HAP-1 (cell line): ENCODE results near the gene ADO.
A peak's percentile ranks its signal among the peaks of the same experiment; 100 is the strongest.

ENCODE experiments used
- DNase-seq, 2 experiments: peaks; one replicate each; pipeline ENCODE4 v3.0.0-alpha.2; 2016 to 2020; ENCODE audit warnings: low spot score in 2 of 2
- H3K27me3 ChIP-seq: fragments of 250-450 bp; sonication (Bioruptor Pico); 2 replicates; pipeline ENCODE4 v1.5.1; 2020; ENCODE audit warnings: low read depth, mild to moderate bottlenecking, moderate library complexity
- H3K36me3 ChIP-seq: fragments of 250-450 bp; sonication (Bioruptor Pico); replicated peaks from 2 replicates; pipeline ENCODE4 v1.5.1; 2020; ENCODE audit warnings: mild to moderate bottlenecking
- H3K4me1 ChIP-seq: fragments of 250-450 bp; sonication (Bioruptor Pico); 2 replicates; pipeline ENCODE4 v1.5.1; 2020; ENCODE audit warnings: mild to moderate bottlenecking
- H3K4me3 ChIP-seq: fragments of 250-450 bp; sonication (Bioruptor Pico); 2 replicates; pipeline ENCODE4 v1.5.1; 2020; ENCODE audit warnings: mild to moderate bottlenecking, moderate library complexity
- H3K9me3 ChIP-seq: fragments of 250-450 bp; sonication (Bioruptor Pico); 2 replicates; pipeline ENCODE4 v1.5.1; 2020; ENCODE audit warnings: mild to moderate bottlenecking, moderate library complexity
- in situ Hi-C: fragments of 300-500 bp; cut with MboI; formaldehyde crosslinking; loops from 3 replicates; pipeline ENCODE4 v1.14.3; 2020; ENCODE audit warnings: low sequenced_read_pairs, inconsistent platforms, mixed read lengths

The ADO gene

DNA sequence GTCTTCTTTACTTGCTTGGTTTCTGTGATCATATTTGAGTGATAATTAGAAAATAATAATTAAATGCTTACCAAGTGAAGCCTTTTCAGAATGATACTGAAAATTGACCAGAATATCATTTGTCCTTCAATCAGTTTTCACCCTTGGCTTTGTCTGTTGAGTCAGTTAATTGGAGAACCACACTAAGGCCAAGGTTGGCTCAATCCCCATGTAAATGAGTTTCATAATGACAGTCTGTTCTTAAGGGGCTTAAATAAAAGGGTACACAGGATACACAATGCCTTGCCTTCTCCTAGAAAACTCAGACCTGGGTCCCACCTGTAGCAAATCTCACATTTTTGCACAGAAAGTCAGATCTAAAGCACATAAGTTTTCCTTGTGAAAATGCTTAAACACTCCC, 42.9 kb downstream of the ADO start:
- Histone ChIP-seq H3K27me3 (no peaks in the 10 kb centered on the region), H3K9me3 (no peaks in the 10 kb centered on the region; the same call in 1 of the 2 replicates), H3K4me1 (no peaks in the 10 kb centered on the region), H3K36me3 (no peaks in the 10 kb centered on the region), H3K4me3 (no peak overlapping the region)
- DNase-seq: no peak
- in situ Hi-C loops: no loop called here

DNA sequence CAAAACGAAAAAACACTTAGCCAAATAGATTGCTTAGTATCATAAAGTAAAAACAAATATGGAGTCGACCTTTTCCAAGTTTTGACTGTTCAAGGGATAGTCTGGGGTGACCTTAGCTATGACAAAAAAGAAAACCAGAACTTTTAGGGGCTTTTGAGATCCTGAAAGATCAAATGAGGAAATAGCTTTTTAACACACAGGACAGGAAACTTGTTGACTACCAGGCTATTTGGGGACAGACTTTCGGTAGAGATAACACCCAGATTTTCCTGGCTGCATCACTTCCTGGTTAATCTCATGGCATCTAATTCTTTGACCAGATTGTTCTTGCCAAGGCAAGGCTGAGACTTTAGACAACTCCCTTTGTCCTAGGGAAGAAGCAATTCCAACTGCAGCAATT, 46.1 kb downstream of the ADO start:
- no peak overlapping the region for H3K4me3 ChIP-seq
- no peaks in the 10 kb centered on the region; the same call in none of the 2 replicates for H3K9me3 ChIP-seq
- DNase-seq: no peak
- in situ Hi-C loops: no loop called here
- no peaks in the 10 kb centered on the region for H3K4me1 ChIP-seq
- no peaks in the 10 kb centered on the region for H3K27me3 ChIP-seq
- H3K36me3 ChIP-seq: no peaks in the 10 kb centered on the region

DNA sequence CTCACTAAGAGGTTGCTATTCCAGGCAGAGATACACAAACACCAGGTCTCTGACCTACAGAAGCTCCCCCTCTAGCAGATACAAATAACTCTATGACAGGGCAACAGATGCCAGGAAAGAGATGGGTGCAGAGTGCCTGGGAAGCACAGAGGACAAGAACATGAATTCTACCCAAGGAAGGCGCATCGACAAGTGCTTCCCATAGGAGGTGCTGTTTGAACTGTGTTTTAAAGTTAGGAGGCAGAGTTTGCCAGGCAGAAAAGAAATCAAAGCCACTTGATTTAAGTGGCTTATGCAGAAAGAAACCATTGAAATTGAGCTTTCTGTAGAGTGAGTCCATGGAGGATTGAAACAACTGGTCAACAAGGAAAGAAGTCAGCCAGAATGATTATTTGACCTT, 46.9 kb downstream of the ADO start:
- H3K27me3 ChIP-seq: no peaks in the 10 kb centered on the region
- no peaks in the 10 kb centered on the region for H3K36me3 ChIP-seq
- no peaks in the 10 kb centered on the region; the same call in none of the 2 replicates for H3K9me3 ChIP-seq
- no peak overlapping the region for H3K4me3 ChIP-seq
- DNase-seq: peak; percentile 20 to 34
- in situ Hi-C loops: no loop called here
- no peaks in the 10 kb centered on the region for H3K4me1 ChIP-seq

DNA sequence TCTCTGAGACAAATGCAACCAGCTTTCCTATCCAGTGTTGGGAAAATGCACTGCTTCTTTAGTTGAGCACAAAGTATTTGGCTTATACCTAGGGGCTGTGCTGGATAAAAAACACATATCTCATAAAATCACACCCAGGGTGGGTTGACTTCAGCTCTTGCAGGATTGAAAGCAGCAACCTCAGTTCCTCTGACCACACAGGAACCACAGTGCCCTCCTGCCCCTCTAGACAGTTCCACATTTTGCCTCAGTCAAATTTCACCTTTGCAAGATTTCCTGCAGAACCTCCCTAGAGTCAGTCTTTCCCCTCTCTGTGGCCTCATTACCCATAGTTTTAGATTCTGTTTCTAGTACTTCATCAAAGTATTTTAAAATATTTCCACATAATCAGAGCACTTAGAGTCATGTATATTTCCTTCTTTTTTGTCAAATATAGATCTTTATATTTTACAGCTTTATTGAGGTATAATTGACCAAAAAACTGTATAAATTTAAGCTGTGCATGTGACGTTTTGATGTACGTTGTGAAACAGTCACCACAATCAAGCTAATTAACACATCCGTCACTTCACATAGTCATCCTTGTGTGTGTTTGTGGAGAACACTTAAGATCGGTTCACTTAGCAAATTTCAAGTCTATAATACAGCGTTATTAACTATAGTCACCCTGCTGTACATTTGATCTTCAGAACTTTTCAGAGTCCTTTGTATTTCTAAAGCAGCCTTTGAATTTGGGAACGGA, 48.6 kb downstream of the ADO start:
- in situ Hi-C loops: no loop called here
- DNase-seq: no peak
- Histone ChIP-seq H3K4me3 (no peak overlapping the region), H3K27me3 (peaks cover 2% of the 10 kb centered on the region; the same call in 1 of the 2 replicates), H3K9me3 (no peaks in the 10 kb centered on the region; the same call in 1 of the 2 replicates), H3K4me1 (no peaks in the 10 kb centered on the region), H3K36me3 (no peaks in the 10 kb centered on the region)

DNA sequence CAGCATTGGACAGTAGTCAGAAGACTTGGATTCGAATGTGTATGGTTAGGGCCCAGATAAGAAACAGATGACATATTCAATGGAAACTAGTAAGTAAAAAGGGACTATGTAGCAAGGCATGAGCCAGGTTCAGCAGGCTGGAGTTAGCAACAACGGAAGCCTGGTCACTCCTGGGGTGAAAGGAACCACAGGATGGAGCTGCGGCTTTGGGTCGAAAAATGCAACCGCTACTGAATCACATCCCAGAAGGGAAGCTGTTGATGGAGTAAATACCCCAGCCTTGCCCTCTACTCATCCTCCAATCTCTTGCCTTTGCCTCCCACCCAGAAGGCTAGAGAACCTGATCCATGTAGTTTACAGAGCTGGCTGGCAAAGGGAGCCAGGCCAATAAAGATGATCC, 49.2 kb downstream of the ADO start:
- H3K36me3 ChIP-seq: no peaks in the 10 kb centered on the region
- H3K9me3 ChIP-seq: no peaks in the 10 kb centered on the region; the same call in 1 of the 2 replicates
- H3K27me3 ChIP-seq: peaks cover 2% of the 10 kb centered on the region; the same call in 1 of the 2 replicates
- no peaks in the 10 kb centered on the region for H3K4me1 ChIP-seq
- no peak for DNase-seq
- no peak overlapping the region for H3K4me3 ChIP-seq
- in situ Hi-C loops: no loop called here

DNA sequence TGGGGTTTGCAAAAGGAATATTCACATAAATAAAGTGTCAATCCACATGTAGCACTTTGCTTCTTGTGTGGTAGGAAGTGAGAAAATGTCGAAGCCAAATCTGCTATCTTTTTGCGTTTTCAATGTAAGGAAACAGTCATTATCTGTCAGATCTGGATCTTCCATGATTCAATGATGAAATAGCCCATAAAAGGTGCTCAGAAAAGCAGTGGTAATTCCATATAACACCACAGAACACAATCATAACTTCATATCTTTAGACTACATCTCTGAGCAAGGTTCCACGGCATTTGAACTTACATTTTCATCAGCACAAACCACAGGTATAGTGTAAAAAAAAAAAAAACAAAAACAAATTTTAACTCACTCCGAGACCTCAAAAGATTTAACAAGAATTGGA, 51.5 kb downstream of the ADO start:
- no peaks in the 10 kb centered on the region for H3K4me1 ChIP-seq
- no peak for DNase-seq

More for the DNA sequence above, 51.5 kb downstream of the ADO start:
- no peak overlapping the region for H3K4me3 ChIP-seq
- no peaks in the 10 kb centered on the region for H3K36me3 ChIP-seq
- no peaks in the 10 kb centered on the region; the same call in 1 of the 2 replicates for H3K9me3 ChIP-seq
- in situ Hi-C loops: no loop called here
- peaks cover 2% of the 10 kb centered on the region; the same call in 1 of the 2 replicates for H3K27me3 ChIP-seq
